H1 (cell line): Measurements from ENCODE around the gene NDUFS8. TPM values are rescaled to one million over a fixed set of nuclear protein-coding genes. Genes with fewer than 3 reads are reported as not detected.
A peak's percentile ranks its signal among the peaks of the same experiment; 100 is the strongest.

ENCODE experiments used
- CTCF ChIA-PET: fragments of 300-600 bp; sonication (Branson Sonifier 250); formaldehyde crosslinking; loops from one replicate; lab custom pipeline; 2021; ENCODE audit not compliant: partially characterized antibody; lab: Charles Lee
- POLR2A ChIA-PET: fragments of 300-600 bp; sonication (Branson Sonifier 250); formaldehyde crosslinking; loops from one replicate; lab custom pipeline; 2021; ENCODE audit warnings: inconsistent platforms; ENCODE audit not compliant: partially characterized antibody; lab: Charles Lee
- DNase-seq, 2 experiments: peaks; one replicate each; pipeline versions ENCODE4 v3.0.0 to v3.0.0-alpha.2; 2010 to 2022; ENCODE audit warnings: low spot score in 2 of 2, low read depth in 1 of 2, mixed read lengths in 1 of 2
- FAIRE-seq: peaks from 2 replicates; lab custom pipeline; 2011; peaks lifted over from hg19 to GRCh38; lab: Jason Lieb, UNC
- H2AFZ ChIP-seq: 2 replicates; pipeline ENCODE4 v1.8.1; 2012; ENCODE audit warnings: low read length, inconsistent platforms
- H2AK5ac ChIP-seq: 2 replicates; pipeline ENCODE4 v1.6.1; 2013; ENCODE audit warnings: low read depth, low read length
- H2BK120ac ChIP-seq: replicated peaks from 2 replicates; pipeline ENCODE3; 2013; ENCODE audit warnings: low read depth, low read length, inconsistent platforms
- H2BK12ac ChIP-seq: 2 replicates; pipeline ENCODE4 v1.6.1; 2013; ENCODE audit warnings: low read depth, low read length
- H2BK15ac ChIP-seq: 2 replicates; pipeline ENCODE4 v1.6.1; 2013; ENCODE audit warnings: low read length
- H2BK20ac ChIP-seq: 2 replicates; pipeline ENCODE4 v1.6.1; 2013; ENCODE audit warnings: low read length
- H2BK5ac ChIP-seq: 2 replicates; pipeline ENCODE4 v1.6.1; 2013; ENCODE audit warnings: low read depth, low read length
- H3K14ac ChIP-seq: 2 replicates; pipeline ENCODE4 v1.6.1; 2013; ENCODE audit warnings: inconsistent platforms; ENCODE audit not compliant: insufficient read length
- H3K18ac ChIP-seq: 2 replicates; pipeline ENCODE4 v1.6.1; 2013; ENCODE audit warnings: low read length; ENCODE audit errors: extremely low read depth
- H3K23ac ChIP-seq: 2 replicates; pipeline ENCODE4 v1.6.1; 2013; ENCODE audit warnings: inconsistent platforms; ENCODE audit not compliant: insufficient read length
- H3K23me2 ChIP-seq: 2 replicates; pipeline ENCODE4 v1.6.1; 2013; ENCODE audit warnings: low read depth, low read length
- H3K27ac ChIP-seq: 2 replicates; pipeline ENCODE4 v1.6.1; 2011; ENCODE audit warnings: low read depth, low read length, inconsistent platforms
- H3K27me3 ChIP-seq, 4 experiments: replicated peaks in 1 of 4; 1 replicate in 1 of 4; 2 replicates in 3 of 4; pipeline versions ENCODE4 v1.6.1 to v1.8.1; 2011 to 2013; ENCODE audit warnings: low read length in 3 of 4, mild to moderate bottlenecking in 3 of 4, inconsistent platforms in 2 of 4, mixed read lengths in 2 of 4, moderate library complexity in 1 of 4; ENCODE audit not compliant: control insufficient read depth in 3 of 4, insufficient read depth in 3 of 4; ENCODE audit errors: extremely low read depth in 1 of 4
- H3K36me3 ChIP-seq, 4 experiments: 2 replicates each; pipeline versions ENCODE4 v1.6.1 to v1.8.1; 2011 to 2013; ENCODE audit warnings: mild to moderate bottlenecking in 4 of 4, low read length in 3 of 4, moderate library complexity in 2 of 4, control low read depth in 1 of 4, inconsistent platforms in 1 of 4; ENCODE audit not compliant: insufficient read depth in 4 of 4, control insufficient read depth in 2 of 4
- H3K4ac ChIP-seq: replicated peaks from 2 replicates; pipeline ENCODE3; 2013; ENCODE audit warnings: low read length, low read depth, mixed read lengths, inconsistent platforms; ENCODE audit not compliant: insufficient read length
- H3K4me1 ChIP-seq, 4 experiments: replicated peaks in 1 of 4; 1 replicate in 1 of 4; 2 replicates in 3 of 4; pipeline versions ENCODE4 v1.6.1 to v1.8.1; 2011 to 2013; ENCODE audit warnings: low read length in 3 of 4, inconsistent platforms in 2 of 4, mixed read lengths in 1 of 4; ENCODE audit not compliant: insufficient read depth in 4 of 4, control insufficient read depth in 3 of 4
- H3K4me2 ChIP-seq, 2 experiments: 2 replicates each; pipeline versions ENCODE4 v1.6.1 to v1.8.1; 2011 to 2013; ENCODE audit warnings: low read depth in 2 of 2, low read length in 2 of 2, control low read depth in 1 of 2, inconsistent platforms in 1 of 2, mild to moderate bottlenecking in 1 of 2; ENCODE audit not compliant: insufficient read depth in 1 of 2
- H3K4me3 ChIP-seq, 4 experiments: fragments of 200-600, 300-600 bp in 1 of 4; sonication (generic), shearing (Covaris generic), sonication (Bioruptor Twin) in 1 of 4; 2 replicates each; pipeline versions ENCODE4 v1.5.1 to v1.8.1; 2011 to 2016; ENCODE audit warnings: low read length in 4 of 4, low read depth in 3 of 4, control low read depth in 2 of 4, inconsistent platforms in 2 of 4, mild to moderate bottlenecking in 2 of 4, mixed read lengths in 1 of 4, moderate library complexity in 1 of 4; ENCODE audit not compliant: insufficient read depth in 2 of 4; ENCODE audit errors: extremely low read depth in 1 of 4
- H3K56ac ChIP-seq: replicated peaks from 2 replicates; pipeline ENCODE3; 2013; ENCODE audit warnings: low read depth, mild to moderate bottlenecking, mixed read lengths, low read length, inconsistent platforms; ENCODE audit not compliant: insufficient read length
- H3K79me1 ChIP-seq: 2 replicates; pipeline ENCODE4 v1.6.1; 2013; ENCODE audit warnings: low read depth, low read length, control low read depth
- H3K79me2 ChIP-seq, 2 experiments: 2 replicates each; pipeline versions ENCODE4 v1.6.1 to v1.8.1; 2012 to 2013; ENCODE audit warnings: low read length in 2 of 2, mild to moderate bottlenecking in 2 of 2, inconsistent platforms in 1 of 2; ENCODE audit not compliant: insufficient read depth in 2 of 2, control insufficient read depth in 1 of 2
- H3K9ac ChIP-seq, 4 experiments: replicated peaks in 1 of 4; 1 replicate in 1 of 4; 2 replicates in 3 of 4; pipeline versions ENCODE4 v1.6.1 to v1.8.1; 2011 to 2013; ENCODE audit warnings: low read depth in 3 of 4, low read length in 3 of 4, control low read depth in 2 of 4, mild to moderate bottlenecking in 2 of 4, moderate library complexity in 2 of 4, inconsistent platforms in 1 of 4; ENCODE audit errors: extremely low read depth in 1 of 4
- H3K9me3 ChIP-seq, 2 experiments: 2 replicates each; pipeline versions ENCODE4 v1.6.1 to v1.8.1; 2012 to 2013; ENCODE audit warnings: mild to moderate bottlenecking in 2 of 2, moderate library complexity in 2 of 2, control low read depth in 1 of 2, inconsistent platforms in 1 of 2, low read depth in 1 of 2, low read length in 1 of 2, mixed read lengths in 1 of 2; ENCODE audit not compliant: insufficient read depth in 2 of 2
- H4K20me1 ChIP-seq, 2 experiments: replicated peaks in 1 of 2; 2 replicates each; pipeline versions ENCODE3 to v1.8.1; 2011 to 2013; ENCODE audit warnings: inconsistent platforms in 2 of 2, low read length in 2 of 2, mild to moderate bottlenecking in 1 of 2; ENCODE audit not compliant: insufficient read depth in 2 of 2, control insufficient read depth in 1 of 2
- H4K5ac ChIP-seq: 2 replicates; pipeline ENCODE4 v1.6.1; 2013; ENCODE audit warnings: low read length, low read depth, mixed read lengths, inconsistent platforms; ENCODE audit not compliant: insufficient read length
- H4K8ac ChIP-seq: 2 replicates; pipeline ENCODE4 v1.8.0; 2013; ENCODE audit warnings: mild to moderate bottlenecking, moderate library complexity, low read length, inconsistent platforms; ENCODE audit not compliant: insufficient read depth; ENCODE audit errors: extremely low read depth
- H4K91ac ChIP-seq: replicated peaks from 2 replicates; pipeline ENCODE3; 2013; ENCODE audit warnings: low read length, mixed read lengths, inconsistent platforms; ENCODE audit not compliant: insufficient read length
- ASH2L ChIP-seq: fragments of 200-600, 300-600 bp; sonication (generic); IDR thresholded peaks from one replicate; pipeline ENCODE4 v1.7.1; 2017; ENCODE audit warnings: low read length
- BCL11A ChIP-seq, 2 experiments: IDR thresholded peaks; one replicate each; pipeline ENCODE4 v1.6.1; 2011; ENCODE audit warnings: low read depth in 2 of 2, low read length in 2 of 2, mild to moderate bottlenecking in 2 of 2
- JUN ChIP-seq: IDR thresholded peaks from 2 replicates; pipeline ENCODE4 v1.6.1; 2011; ENCODE audit warnings: low read depth, mild to moderate bottlenecking, improper control_type of control experiment, low read length
- JUND ChIP-seq: IDR thresholded peaks from 2 replicates; pipeline ENCODE4 v1.6.1; 2011; ENCODE audit warnings: mild to moderate bottlenecking, improper control_type of control experiment, low read length
- NANOG ChIP-seq: IDR thresholded peaks from 2 replicates; pipeline ENCODE4 v1.6.1; 2011; ENCODE audit warnings: low read length, low read depth, mild to moderate bottlenecking, inconsistent platforms; ENCODE audit not compliant: insufficient read depth, poor library complexity, severe bottlenecking
- SIN3A ChIP-seq, 2 experiments: IDR thresholded peaks in 1 of 2; conservative IDR thresholded peaks in 1 of 2; 2 replicates each; pipeline ENCODE4 v1.6.1; 2011 to 2012; ENCODE audit warnings: low read length in 2 of 2, improper control_type of control experiment in 1 of 2, low read depth in 1 of 2, mild to moderate bottlenecking in 1 of 2
- WGBS, 2 experiments: shearing (Covaris generic) in 1 of 2; methylation state at CpG; one replicate each; pipeline versions ENCODE4 v1.1.6 to v1.1.7; 2013 to 2015; ENCODE audit warnings: low lambda C conversion rate in 2 of 2, mixed read lengths in 2 of 2, inconsistent platforms in 1 of 2, low coverage in 1 of 2, missing lambda C conversion rate in 1 of 2; ENCODE audit not compliant: insufficient replicate concordance in 2 of 2, insufficient coverage in 1 of 2, insufficient read length in 1 of 2; ENCODE audit errors: extremely low coverage in 1 of 2, missing lambda C conversion rate in 1 of 2; 5-methylcytosine and 5-hydroxymethylcytosine counted together
- polyA plus RNA-seq, 7 experiments: library from polyadenylated mRNA; depleted of rRNA in 3 of 7; stranded (reverse) in 5 of 7; unstranded in 2 of 7; fragments of >200 nt in 5 of 7; fragments of 200-250 nt in 2 of 7; gene quantifications; 1 replicate in 5 of 7; 2 replicates in 1 of 7; 4 replicates in 1 of 7; pipeline versions ENCODE4 v1.2.1 to v1.2.3, GENCODE V29; 2011 to 2013; ENCODE audit warnings: missing spikeins in 2 of 7, mixed read lengths in 2 of 7
- total RNA-seq: library from RNA; stranded (reverse); fragmentation: NEBNext Ultra II Directional; extraction: Animal tissue kit (Norgen Biotek cat#: 25700); gene quantifications from 2 replicates; pipeline ENCODE4 v1.2.1, GENCODE V29; 2021

The NDUFS8 gene
- total and polyA plus RNA-seq, 2 of the 8 experiments (the other 6 are each of a cell fraction or from before 2014, with no cell fraction given), result 182 to 291 TPM

- H2BK15ac ChIP-seq, result peak overlapping the region; percentile 12; the same call in 1 of the 2 replicates
- peak overlapping the region; percentile 65; the same call in 1 of the 2 replicates for H2AK5ac ChIP-seq
- H4K5ac ChIP-seq, result no peak overlapping the region
- no peak overlapping the region for H3K9ac ChIP-seq
- 92% methylated on average over 12 of the region's 14 CpGs; no CpG with 5 or more reads in 1 of the 2 experiments for WGBS, 2 experiments
- H3K36me3 ChIP-seq, result no peaks in the 10 kb centered on the region
- CTCF ChIA-PET, result interaction anchor here (0.9 to 3.4 kb wide), 3 partner anchors 11 to 17 kb away, joined by 3 to 19 read pairs (median 4); no protein-coding TSS in a partner anchor
- no peak overlapping the region for H3K14ac ChIP-seq
- peaks cover 0 to 12% (median 4%) of the 10 kb centered on the region in 4 experiments; a peak in 5 of 7 replicates for H3K4me1 ChIP-seq
- no peak overlapping the region for H3K27ac ChIP-seq
- peak overlapping the region; percentile 61; the same call in 1 of the 2 replicates for H2AFZ ChIP-seq
- H3K4me3 ChIP-seq, result peak overlapping the region in 2 of 4 experiments; percentile 39 to 76; a peak in 3 of 8 replicates
- H3K18ac ChIP-seq, result peak overlapping the region; percentile 71; the same call in 1 of the 2 replicates
- peak overlapping the region; percentile 99 for H4K91ac ChIP-seq
- no peaks in the 10 kb centered on the region for H3K79me2 ChIP-seq
- H3K23me2 ChIP-seq, result peaks cover 12% of the 10 kb centered on the region
- DNase-seq (no peak), FAIRE-seq (no peak)
- POLR2A ChIA-PET, result no interaction called here
- no peaks in the 10 kb centered on the region for H3K79me1 ChIP-seq
- H4K20me1 ChIP-seq, result peaks cover 0 to 2% of the 10 kb centered on the region in 2 experiments
- no peak overlapping the region for H3K23ac ChIP-seq
- H3K27me3 ChIP-seq, result peaks cover 0 to 5% (median under 1%) of the 10 kb centered on the region in 4 experiments; a peak in 2 of 7 replicates
- H3K9me3 ChIP-seq, result no peaks in the 10 kb centered on the region
- peak overlapping the region; percentile 24 for H2BK120ac ChIP-seq
- H2BK5ac ChIP-seq, result no peak overlapping the region
- no peak for TF ChIP-seq NANOG
- TF ChIP-seq JUN, result no peak
- no peak for TF ChIP-seq JUND
- TF ChIP-seq ASH2L, result no peak
- TF ChIP-seq BCL11A (IDR thresholded peaks at IDR 0.05; ENCODE audit: low read depth in 2 of 2, low read length in 2 of 2), result no peak
- TF ChIP-seq SIN3A (conservative IDR thresholded peaks at IDR 0.05 in 1 of 2, IDR thresholded peaks at IDR 0.05 in 1 of 2; ENCODE audit: low read depth in 1 of 2, low read length in 2 of 2), result no peak
- H3K56ac ChIP-seq, result no peak overlapping the region
- peak overlapping the region; percentile 66 for H4K8ac ChIP-seq
- H2BK12ac ChIP-seq, result peak overlapping the region; percentile 45; the same call in 1 of the 2 replicates
- H2BK20ac ChIP-seq, result 0 out of 2 replicates have a peak overlapping the region, but pooled peaks have one; percentile 1
- H3K4ac ChIP-seq, result peak overlapping the region; percentile 83
- H3K4me2 ChIP-seq, result peak overlapping the region; percentile 39 to 57
These were observed 25.7 kb upstream of the NDUFS8 start for GRCh38 chr11:68004551-68005335.
